ENCODE results near the gene ZMYND8. TPM values are rescaled to one million over a fixed set of nuclear protein-coding genes. Genes with fewer than 3 reads are reported as not detected.

Gene ZMYND8
- total and polyA plus RNA-seq, 2 of the 4 experiments (the other 2 are of a cell fraction) = 24.0 to 28.2 TPM

GRCh38 chr20:47319517-47320252 is 36.8 kb downstream of the ZMYND8 start:
- BruUV-seq (replicated peaks) = no TSS peak
- in situ Hi-C loops (cut with MboI; ENCODE audit: low sequenced_read_pairs) = no loop called here
- no peaks in the 10 kb centered on the region for H3K27me3 ChIP-seq (ENCODE audit: control insufficient read depth, insufficient read depth, low read length)

More at GRCh38 chr20:47319517-47320252, 36.8 kb downstream of the ZMYND8 start:
- no peaks in the 10 kb centered on the region for H3K9me3 ChIP-seq (ENCODE audit: control insufficient read depth, insufficient read depth, low read length)
- 15% methylated on average over 4 of the region's 17 CpGs; no CpG with 5 or more reads in 1 of the 2 experiments for WGBS, 2 experiments (ENCODE audit: extremely low coverage in 2 of 2, insufficient read length in 1 of 2)
- H3K9ac ChIP-seq (ENCODE audit: low read depth, low read length) = peak overlapping the region; percentile 88
- dilution Hi-C loops (cut with HindIII; ENCODE audit: low sequenced_read_pairs, unreplicated experiment) (no loop called here), intact Hi-C loops (cut with micrococcal nuclease) (loop anchor here (1.0 to 5.0 kb wide), 2 partner anchors 38 to 47 kb away; no protein-coding TSS in a partner anchor)
- peak overlapping the region; percentile 97; the same call in 2 of the 3 replicates for H2BK15ac ChIP-seq (ENCODE audit: low read depth, low read length)
- CTCF ChIA-PET = no interaction called here
- DNase-seq = peak; percentile 74
- peak overlapping the region; percentile 93 for H2AK9ac ChIP-seq (replicated peaks; ENCODE audit: low read depth, low read length, poor library complexity)
- peaks cover 41 to 81% of the 10 kb centered on the region in 2 experiments for H3K79me1 ChIP-seq (ENCODE audit: low read depth in 1 of 2, low read length in 2 of 2)
- no peaks in the 10 kb centered on the region for H4K20me1 ChIP-seq (ENCODE audit: insufficient read depth, low read length)
- H2BK120ac ChIP-seq (ENCODE audit: low read depth, low read length) = peak overlapping the region; percentile 98
- peak overlapping the region; percentile 95 for H3K27ac ChIP-seq (ENCODE audit: insufficient read depth, low read length)
- H2AFZ ChIP-seq (replicated peaks; ENCODE audit: low read length, poor library complexity) = peak overlapping the region; percentile 76
- peak overlapping the region; percentile 99 for H2AK5ac ChIP-seq (ENCODE audit: low read depth, low read length)
- H3K9me1 ChIP-seq (ENCODE audit: insufficient read depth, low read length) = peaks cover 18% of the 10 kb centered on the region
- TF ChIP-seq MAFK (IDR thresholded peaks at IDR 0.05; ENCODE audit: low read depth, low read length) (no peak), FOS (IDR thresholded peaks at IDR 0.05; ENCODE audit: low read depth, low read length) (no peak), NFE2L2 (IDR thresholded peaks at IDR 0.05; ENCODE audit: low read depth, low read length) (no peak), USF2 (IDR thresholded peaks at IDR 0.05; ENCODE audit: low read depth, low read length) (no peak), CEBPB (IDR thresholded peaks at IDR 0.05; ENCODE audit: low read depth, low read length) (no peak), CHD1 (IDR thresholded peaks at IDR 0.05; ENCODE audit: low read depth, low read length) (no peak), ELK1 (IDR thresholded peaks at IDR 0.05; ENCODE audit: borderline replicate concordance, low read depth, low read length) (no peak), SMC3 (IDR thresholded peaks at IDR 0.05; ENCODE audit: low read depth, low read length) (no peak)
- peak overlapping the region; percentile 97 for H3K56ac ChIP-seq (ENCODE audit: extremely low read depth, insufficient read depth, low read length)
- H3K4me1 ChIP-seq (ENCODE audit: control insufficient read depth, insufficient read depth, low read length) = peaks cover 43% of the 10 kb centered on the region
- H3K36me3 ChIP-seq (ENCODE audit: control insufficient read depth, insufficient read depth, low read length) = no peaks in the 10 kb centered on the region
- H3K4me3 ChIP-seq (ENCODE audit: insufficient read depth, low read depth, low read length) = no peak overlapping the region
- POLR2A ChIA-PET (ENCODE audit: unreplicated experiment) = interaction anchor here (1.1 kb wide), 1 partner anchor 37 kb away, joined by 3 read pairs; the partner anchor contains the start of gene ZMYND8
- peak overlapping the region; percentile 100 for H4K91ac ChIP-seq (ENCODE audit: insufficient read depth, low read depth, low read length)
- H4K8ac ChIP-seq (ENCODE audit: low read depth in 2 of 2, low read length in 2 of 2) = peak overlapping the region; percentile 96 to 99
- H3K4ac ChIP-seq (ENCODE audit: low read depth, low read length) = peak overlapping the region; percentile 99
- peak overlapping the region; percentile 97 for H4K5ac ChIP-seq (ENCODE audit: low read depth, low read length)
- ATAC-seq (ENCODE audit: low read depth) = no peak
- H3K23ac ChIP-seq (ENCODE audit: low read depth, low read length) = peak overlapping the region; percentile 100
- H3K18ac ChIP-seq (ENCODE audit: low read depth, low read length) = peak overlapping the region; percentile 95
- H3K4me2 ChIP-seq (ENCODE audit: low read depth, low read length) = peak overlapping the region; percentile 39
- H2BK5ac ChIP-seq (ENCODE audit: low read depth, low read length, poor library complexity, severe bottlenecking) = peak overlapping the region; percentile 99
- peak overlapping the region; percentile 98 for H3K14ac ChIP-seq (replicated peaks; ENCODE audit: low read depth, low read length)
- peak overlapping the region; percentile 94 for H2BK20ac ChIP-seq (ENCODE audit: low read depth, low read length)

All from IMR-90 (cell line).